HG02571 (cell line): ENCODE results near the gene HSD11B1.
A peak's percentile ranks its signal among the peaks of the same experiment; 100 is the strongest.

Source experiments
- ATAC-seq: cut with Tn5 transposase; IDR thresholded peaks from one replicate; pipeline ENCODE4 v1.9.1; 2021; ENCODE audit warnings: mild to moderate bottlenecking, moderate library complexity; ENCODE audit not compliant: unreplicated experiment

The HSD11B1 gene

DNA sequence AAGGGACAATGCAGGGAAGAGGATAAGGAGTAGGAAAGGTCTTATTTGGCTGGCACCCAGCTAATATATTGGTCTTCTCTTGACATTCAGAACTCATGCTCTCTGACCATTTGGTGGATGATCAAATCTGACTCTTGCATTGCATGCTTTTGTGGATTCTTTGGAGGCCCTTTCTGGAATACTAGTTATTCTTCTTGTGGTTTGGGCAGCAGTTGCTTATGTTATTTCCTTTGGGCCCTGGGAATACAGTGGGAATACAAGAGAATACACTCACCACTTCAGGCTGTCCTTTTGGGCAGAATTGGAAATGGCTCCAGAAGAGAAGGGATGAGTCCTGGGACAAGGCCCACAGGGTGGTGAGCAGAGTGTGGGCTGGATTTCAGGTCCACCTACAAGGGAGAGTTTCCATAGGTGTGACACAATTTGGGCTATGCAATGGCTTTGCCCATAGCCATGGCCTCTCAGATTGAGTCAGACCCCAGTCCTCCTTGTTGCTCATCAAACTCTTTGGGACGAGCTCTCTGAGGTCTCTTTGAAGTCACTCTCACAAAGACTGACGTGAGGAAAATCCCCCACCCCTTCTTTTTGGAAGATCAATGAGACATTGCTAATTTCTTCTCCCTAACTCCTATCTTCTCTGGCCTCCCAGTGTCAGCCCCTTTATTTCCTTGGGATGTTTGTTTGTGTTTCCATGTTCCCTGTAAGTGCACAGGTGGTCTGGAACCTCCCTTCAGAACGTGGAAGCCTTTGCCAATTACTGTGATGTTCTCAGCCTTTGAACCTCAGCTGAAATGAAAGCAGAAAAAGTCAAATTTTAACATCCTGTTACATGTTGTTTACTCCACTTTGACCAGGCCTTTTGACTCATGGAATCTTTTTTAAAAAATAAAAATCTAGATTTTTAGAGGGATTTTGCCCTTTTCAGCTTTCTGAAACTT, 19.4 kb downstream of the HSD11B1 start:
- ATAC-seq, result peak; percentile 80

DNA sequence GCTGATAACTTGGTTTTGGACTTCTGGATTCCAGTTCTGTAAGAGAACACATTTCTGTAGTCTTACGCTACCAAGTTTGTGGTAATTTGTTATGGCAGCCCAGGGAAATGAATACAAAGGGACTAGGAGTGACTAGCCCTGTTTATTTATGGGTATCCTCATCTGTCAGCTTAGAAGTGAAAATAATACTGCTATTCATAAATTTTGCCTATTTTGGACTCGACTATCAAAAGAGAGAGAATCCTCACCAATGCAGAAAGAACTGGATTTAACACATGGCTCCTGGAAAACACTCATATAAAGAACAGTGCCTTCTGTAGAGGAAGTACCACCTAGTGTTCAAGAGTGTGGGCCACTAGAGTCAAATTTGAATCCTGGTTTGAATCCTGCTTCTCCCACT, 22.6 kb downstream of the HSD11B1 start:
- no peak for ATAC-seq

DNA sequence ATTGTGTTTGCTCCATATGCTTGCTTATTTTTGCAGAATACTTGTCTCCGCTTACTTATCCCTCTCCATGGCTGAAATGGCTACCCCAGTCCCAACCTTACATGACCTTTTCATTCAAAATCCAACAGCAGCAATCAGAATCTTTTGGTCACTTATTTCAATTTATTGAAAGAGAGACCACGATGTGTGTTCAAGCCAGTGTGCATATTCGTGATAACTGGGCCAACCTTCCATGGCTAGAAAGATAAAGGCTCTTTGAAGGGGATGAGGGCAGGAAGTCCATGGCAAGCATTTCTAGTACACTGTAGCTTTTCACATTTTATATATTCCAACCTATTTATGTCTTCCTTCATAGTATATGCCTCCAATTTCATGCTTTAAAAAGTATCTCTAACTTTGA, 23.1 kb downstream of the HSD11B1 start:
- ATAC-seq, result no peak

DNA sequence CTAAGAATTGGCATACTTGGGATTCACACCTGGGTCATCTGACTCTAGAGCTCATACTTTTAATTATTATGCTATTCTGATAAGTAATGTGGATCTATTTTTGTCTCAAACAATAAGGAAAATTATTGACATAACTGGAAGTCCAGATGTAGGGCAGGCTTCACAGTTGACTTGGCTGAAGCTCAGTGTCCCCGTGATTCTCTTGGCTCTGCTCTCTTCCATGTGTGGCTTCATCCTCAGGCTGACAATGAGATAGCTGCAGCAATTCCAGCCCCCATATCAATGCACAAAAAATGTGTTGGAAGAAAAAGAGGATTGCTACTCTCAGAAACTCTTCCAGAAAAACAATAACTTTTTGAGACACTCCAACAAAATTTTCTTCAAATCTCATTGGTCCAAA, 23.8 kb downstream of the HSD11B1 start:
- no peak for ATAC-seq

DNA sequence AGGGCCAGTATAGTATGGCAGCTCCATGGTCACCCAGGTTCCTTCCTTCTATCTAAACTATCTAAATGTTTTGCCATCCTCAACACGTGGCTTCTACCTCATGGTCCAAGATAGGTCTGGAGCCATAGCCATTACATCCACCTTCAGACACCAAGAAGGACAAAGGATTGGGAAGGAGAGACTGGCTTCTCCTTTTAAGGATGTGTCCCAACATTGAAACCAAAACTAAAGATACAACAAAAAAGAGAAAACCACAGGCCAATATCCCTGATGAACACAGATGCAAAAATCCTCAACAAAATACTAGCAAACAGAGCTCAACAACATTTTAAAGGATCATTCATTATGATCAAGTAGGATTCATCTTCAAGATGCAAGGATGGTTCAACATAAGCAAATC, 24.8 kb downstream of the HSD11B1 start:
- ATAC-seq, result no peak

DNA sequence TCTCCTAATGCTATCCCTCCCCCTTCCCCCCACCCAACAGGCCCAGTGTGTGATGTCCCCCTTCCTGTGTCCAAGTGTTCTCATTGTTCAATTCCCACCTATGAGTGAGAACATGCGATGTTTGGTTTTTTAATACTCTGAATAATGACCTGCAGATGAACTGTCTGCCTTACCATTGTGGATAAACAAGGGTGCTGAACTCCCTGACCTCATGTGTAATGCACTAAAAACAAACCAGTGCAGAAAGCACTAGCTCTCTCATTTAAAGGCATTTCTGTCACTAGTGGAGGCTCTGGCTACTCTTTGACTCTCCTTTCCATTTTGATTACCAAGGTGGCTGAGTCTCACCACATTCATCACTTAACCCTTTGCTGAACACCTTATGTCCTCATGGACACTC, 28.1 kb downstream of the HSD11B1 start:
- no peak for ATAC-seq

DNA sequence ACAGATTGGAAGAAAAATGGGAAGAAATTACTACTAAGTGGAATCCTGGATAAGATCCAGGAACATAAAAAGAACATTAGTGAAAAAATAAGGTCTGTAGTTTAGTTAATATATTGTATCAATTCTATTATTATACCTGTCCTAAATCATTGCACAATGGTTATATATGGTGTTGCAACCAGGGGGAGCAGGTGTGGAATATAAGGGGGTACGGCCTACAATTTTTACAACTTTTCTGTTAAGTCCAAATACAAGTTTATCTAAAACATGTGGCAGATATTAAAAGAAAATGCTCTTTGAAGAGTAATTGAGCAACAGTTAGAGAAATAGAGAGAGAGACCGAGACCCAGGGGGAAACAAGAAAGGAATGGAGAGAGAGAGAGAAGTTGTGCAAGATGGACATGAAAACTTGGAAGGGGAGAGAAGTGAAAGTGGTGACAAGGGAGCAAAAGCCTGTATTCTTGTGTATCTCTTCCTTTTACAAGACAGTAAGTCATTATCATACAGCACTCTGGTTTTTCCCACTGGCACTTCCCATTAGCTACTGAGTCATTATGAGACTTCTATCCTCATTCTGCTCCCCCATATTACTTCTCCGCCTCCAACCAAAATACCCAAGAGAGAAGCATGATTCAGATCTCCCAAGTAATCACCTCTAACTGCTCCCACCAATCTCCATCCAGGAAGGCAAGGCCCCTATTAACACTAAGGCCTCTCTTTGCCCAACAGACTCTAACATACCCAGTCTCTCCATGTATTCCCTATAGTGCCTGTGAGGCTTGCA, 29.0 kb downstream of the HSD11B1 start:
- ATAC-seq, result no peak

DNA sequence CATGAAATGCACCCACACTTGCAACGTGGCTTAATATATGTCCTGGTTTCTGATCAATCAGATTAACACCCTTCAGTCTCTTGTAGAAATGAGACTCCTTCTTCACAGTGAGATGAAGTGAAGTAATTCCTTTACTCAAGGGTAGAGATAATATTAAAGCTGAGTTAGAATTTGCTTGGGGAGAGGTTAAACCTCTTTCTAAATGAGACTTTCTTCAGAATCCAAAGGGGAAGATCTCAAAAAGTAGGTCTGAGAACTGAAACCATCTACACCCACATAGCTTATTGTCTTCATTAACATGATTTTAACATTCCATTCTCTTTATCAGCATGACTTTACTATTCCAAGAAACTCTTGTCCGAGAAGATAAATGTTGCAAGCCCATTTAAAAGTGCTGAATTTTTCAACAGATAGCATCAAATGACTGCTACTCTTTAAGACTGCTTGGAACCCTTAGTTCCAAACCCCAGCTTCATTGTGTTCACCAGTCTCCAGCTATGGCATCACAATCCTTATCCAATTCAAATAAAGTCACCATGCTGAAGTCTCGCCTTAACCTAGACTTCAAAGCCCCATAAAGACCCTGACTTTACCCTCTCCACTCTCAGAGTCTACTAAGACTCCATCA, 32.0 kb downstream of the HSD11B1 start:
- ATAC-seq, result no peak

DNA sequence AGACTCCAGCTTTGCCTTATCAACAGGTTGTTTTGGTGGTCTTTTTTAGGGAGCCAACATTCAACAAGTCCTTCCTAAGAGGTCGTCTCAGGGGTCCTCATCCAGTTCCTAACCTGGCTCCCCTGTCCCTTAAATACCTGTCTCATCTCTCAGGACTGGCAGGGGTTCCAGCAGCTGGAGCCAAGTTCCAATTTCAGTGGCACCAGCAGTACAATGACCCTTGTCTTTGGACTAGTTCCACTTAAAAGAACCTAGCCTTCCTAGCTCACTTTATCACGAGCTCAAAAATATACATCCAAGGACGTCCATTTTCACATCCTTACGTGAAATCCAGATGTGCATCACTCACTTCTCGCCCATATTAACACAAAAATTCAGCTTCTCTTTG, 32.5 kb downstream of the HSD11B1 start:
- no peak for ATAC-seq

DNA sequence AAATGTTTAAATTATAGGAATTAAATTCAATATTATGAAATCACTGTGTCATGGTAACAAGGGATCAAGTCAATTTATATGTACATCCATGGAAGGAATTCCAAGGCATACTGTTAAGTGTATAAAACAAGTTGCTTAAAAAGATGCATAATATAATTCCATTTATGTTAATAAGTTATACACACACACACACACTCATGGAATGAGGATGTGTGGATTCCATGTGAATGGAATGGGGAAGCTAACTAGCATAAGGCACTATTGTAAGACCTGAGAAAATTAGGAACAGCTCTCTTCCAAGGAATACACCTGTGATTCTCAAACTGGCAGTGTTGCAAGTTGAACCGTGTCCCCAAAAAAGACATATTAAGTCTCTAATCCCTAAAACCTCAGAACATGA, 33.6 kb downstream of the HSD11B1 start:
- no peak for ATAC-seq

DNA sequence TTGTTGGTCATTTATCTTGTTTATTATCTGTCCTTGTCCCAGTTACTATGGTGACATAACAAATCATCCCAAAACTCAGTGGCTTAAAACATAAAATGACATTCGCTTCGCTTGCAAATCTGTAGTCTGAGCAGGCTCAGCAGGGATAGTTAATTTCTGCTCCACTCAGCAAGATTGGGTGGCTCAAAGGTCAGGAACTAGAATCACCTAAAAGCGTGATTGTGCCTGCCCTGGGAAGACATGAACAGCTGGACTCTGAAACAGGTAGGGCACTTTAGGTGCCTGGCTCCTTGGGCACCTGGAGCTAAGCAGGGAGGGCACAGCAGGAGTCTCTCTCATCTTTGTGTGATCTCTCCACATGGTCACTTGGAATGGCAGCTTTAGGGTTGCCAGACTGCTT, 36.5 kb downstream of the HSD11B1 start:
- no peak for ATAC-seq

DNA sequence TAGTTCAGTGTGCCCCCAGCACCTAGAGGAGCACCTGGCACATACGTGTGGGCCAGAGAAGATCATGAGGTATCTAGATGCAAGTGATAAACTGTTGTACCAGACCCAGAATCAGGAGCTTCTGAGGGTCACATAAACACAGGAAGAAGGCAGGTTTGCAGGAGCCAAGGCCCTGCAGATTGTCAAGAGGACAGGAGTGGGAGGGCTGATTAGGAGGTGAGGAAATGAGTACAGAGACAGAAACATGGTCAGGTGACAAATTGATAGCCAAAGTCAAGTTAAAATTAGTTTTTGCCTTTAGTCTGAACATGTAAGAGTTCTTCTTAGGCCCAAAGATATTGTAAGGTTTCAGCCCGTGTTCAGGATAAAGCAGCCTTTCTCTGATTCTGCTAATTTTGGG, 37.2 kb downstream of the HSD11B1 start:
- no peak for ATAC-seq

DNA sequence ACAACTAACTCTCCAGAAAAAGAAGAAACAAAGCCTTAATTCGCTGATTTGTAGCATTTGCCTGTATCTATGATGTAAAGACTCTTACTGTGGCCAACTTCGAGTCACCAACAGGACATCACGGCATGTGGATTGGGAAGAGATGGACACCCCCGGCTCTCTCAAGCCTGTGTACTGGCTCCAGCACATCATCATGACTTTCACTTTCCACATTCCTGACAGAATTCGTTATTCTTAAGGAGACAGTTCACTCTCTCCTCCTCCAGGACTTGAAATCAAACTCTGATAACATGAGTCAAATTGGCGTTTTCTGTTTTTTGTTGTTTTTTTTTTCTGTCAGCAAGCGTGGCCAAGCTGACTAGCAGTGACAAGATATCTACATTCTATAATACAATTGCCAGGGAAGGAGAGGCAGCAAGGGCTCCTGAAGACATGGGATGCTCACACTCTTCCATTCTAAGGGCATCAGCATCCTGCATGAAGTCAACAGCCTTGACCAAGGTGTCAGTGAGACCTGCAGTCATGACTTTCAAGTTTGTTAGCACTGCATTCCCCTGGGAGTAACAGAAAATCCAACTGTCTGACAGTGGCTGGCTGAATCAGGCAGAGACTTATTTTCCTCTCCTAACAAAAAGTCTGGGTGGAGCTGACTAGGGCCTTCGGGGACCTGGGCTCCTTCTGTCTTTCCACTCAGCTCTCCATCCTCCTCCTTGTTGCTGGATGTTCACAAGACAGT, 37.9 kb downstream of the HSD11B1 start:
- no peak for ATAC-seq

DNA sequence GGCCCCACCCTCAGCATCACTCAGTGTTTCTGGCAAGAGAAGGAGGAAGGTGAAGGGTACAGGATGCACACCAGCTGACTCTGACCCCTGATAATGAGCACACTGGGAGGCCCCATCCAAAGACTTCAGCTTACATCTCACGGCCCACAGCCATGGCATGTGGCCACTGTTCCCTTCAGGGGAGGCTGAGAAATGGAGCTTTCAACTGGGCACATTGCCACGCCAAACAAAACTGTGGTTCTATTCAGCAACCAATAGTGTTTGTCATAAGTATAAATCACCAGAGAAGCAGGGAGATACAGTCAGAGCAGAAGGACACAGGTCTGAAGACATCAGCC, 38.5 kb downstream of the HSD11B1 start:
- ATAC-seq, result no peak

DNA sequence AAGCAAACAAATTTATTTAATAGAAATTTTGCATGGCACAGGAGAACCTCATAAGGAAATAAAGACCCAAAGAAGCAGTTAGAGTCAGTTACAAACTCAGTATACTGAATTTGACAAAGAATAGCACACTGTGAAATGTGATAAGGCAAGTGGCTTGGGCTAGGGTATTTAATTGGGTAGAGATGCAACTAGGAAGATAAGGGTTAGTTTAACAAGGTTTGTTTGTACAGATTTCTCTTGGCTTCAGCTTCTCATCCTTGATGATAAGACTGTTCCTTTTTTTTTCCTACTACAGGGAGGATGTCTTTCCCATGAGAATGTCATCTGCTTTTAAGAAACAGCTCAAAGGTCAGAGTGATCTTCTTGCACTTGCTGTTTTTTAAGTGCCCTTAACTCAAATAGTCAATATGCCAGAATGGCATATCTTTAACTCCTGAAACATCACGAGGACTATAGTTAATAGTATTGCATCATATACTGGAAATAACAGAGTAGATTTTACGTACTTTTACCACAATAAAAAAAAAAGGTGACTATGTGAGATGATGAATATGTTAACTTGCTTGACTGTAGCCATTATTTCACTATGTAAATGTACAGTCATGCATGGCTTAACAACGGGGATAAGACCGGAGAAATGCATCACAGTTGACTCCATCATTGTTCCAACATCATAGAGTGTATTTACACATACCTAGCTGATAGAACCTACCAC, 42.0 kb downstream of the HSD11B1 start:
- no peak for ATAC-seq

DNA sequence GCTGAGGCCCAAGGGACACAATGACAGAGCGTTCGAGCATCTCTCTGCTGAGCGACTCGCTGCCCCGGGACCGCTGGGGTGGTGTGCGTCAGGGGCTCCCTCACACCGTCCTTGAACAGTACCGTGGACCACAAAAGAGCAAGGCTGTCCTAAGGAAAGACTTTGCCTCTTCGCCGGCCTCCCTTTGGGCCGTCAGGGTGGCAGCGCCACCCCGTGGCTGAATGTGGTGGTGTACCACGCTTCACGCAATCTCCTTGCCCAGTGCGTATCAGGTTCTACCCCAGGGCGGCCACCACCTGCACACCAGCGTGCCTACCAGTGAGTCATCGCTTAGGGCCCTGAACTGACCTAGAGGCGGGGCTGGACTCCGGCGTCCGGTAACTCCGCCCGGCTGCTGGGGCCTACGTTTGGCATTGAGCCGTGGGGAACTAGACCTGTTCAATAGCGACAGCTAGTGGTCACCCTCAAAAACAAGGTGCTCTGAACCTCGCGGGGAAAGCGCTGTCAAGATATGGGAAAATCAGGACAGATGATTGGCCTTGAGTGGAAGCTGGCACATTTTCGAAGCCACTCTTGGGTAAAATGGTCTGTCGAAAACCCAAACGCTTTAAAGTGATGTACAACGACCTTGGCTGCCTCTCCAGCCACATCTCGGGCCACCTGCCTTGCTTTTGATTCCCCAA, 43.1 kb downstream of the HSD11B1 start:
- ATAC-seq, result peak; percentile 84

DNA sequence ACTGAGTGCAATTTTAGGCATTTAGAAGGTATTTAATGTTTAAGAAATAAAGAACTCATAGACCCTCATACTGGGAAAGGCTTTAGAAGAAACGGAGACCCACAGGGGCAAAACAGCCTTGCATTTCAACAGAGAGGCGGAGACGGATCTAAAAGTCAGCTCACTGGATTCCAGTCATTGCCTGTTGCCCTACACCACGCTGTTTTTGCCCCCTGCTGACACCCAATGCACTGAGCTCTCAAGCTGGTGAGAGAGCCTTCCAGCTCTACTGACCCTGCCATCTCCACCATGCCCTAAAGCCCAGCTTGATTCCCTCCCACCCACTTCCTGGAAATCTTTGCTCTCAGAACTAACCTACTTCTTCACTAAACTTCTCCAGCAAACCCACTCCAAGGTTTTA, 44.0 kb downstream of the HSD11B1 start:
- no peak for ATAC-seq

DNA sequence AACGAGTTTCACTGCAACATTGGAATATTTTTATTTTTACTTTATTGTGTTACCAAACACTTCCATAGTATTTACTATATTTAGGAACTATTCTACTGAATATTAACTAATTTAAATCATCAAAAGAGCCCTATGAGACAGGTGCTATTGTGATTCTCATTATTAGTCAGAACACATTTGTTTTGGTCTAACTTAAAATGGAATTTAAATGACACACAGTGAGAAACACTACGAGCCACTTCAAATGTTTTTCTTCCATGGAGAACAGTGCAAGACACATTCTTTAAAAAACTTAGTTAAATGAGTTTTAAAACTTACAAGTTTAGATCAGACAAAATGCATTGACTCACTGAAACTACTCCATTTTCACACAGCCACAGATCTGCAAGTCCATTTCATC, 44.6 kb downstream of the HSD11B1 start:
- ATAC-seq, result no peak

DNA sequence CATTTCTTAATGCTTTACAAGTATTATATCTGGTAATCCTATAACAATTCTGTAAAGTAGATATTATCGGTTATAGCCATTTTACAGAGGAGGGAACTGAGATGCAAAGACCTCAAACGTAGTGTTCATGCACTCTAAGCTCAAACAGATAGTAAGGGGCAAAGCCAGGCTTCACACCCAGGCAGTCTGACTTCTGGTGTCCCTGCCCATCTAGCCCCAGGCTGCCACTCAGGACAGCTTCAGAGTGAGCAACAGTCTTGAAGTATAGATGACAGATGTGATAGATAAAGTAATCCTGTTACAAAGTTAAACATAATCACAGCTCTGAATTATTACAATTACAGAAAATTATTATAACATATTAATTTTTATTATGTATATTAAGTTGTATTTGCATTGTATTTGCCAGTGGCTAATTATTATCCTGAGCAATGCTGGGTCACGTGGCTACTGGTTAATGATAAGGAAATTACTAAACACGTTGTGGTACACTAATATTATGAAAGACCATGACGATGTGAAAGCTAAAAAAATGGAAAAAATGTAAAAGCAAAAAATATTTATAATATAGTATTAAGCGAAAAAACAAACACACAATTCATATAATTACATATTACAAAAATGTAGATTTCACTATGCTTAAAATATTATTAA, 45.2 kb downstream of the HSD11B1 start:
- no peak for ATAC-seq
